GM23338 (cell line): ENCODE data around the gene AP3M1. TPM values are rescaled to one million over a fixed set of nuclear protein-coding genes. Genes with fewer than 3 reads are reported as not detected.

ENCODE experiments used
- ATAC-seq: fragments of 200-7000 bp; cut with Tn5 transposase; 3 replicates; pipeline ENCODE4 v1.9.1; 2020
- DNase-seq: peaks from one replicate; pipeline ENCODE4 v3.0.0-alpha.2; 2015; ENCODE audit warnings: low spot score
- H2AFZ ChIP-seq: fragments of 200-600 bp; sonication (generic); 2 replicates; pipeline ENCODE4 v1.8.0; 2016; ENCODE audit warnings: antibody characterized with exemption, mild to moderate bottlenecking, moderate library complexity
- H3F3A ChIP-seq: fragments of 200-600 bp; sonication (generic); replicated peaks from 2 replicates; pipeline ENCODE4 v1.8.0; 2017; ENCODE audit warnings: antibody characterized with exemption, mixed run types, low read depth
- H3K27ac ChIP-seq: fragments of 200-600 bp; sonication (generic); 2 replicates; pipeline ENCODE4 v1.6.1; 2016; ENCODE audit warnings: low read depth
- H3K27me3 ChIP-seq: fragments of 200-600 bp; sonication (generic); 2 replicates; pipeline ENCODE4 v1.8.0; 2016; ENCODE audit warnings: mild to moderate bottlenecking, mixed run types, moderate library complexity; ENCODE audit not compliant: insufficient read depth
- H3K36me3 ChIP-seq: fragments of 200-600 bp; sonication (generic); 2 replicates; pipeline ENCODE4 v1.8.0; 2016; ENCODE audit warnings: mild to moderate bottlenecking; ENCODE audit not compliant: insufficient read depth
- H3K4me1 ChIP-seq: fragments of 200-600 bp; sonication (generic); 2 replicates; pipeline ENCODE4 v1.8.0; 2016; ENCODE audit warnings: mild to moderate bottlenecking, moderate library complexity; ENCODE audit not compliant: insufficient read depth
- H3K4me2 ChIP-seq: fragments of 200-600 bp; sonication (generic); 2 replicates; pipeline ENCODE4 v1.7.1; 2017; ENCODE audit warnings: mixed run types
- H3K4me3 ChIP-seq: fragments of 200-600 bp; sonication (generic); 2 replicates; pipeline ENCODE4 v1.6.1; 2016; ENCODE audit warnings: mixed run types
- H3K79me2 ChIP-seq: fragments of 200-600 bp; sonication (generic); replicated peaks from 2 replicates; pipeline ENCODE4 v1.8.0; 2017; ENCODE audit warnings: mild to moderate bottlenecking; ENCODE audit not compliant: insufficient read depth
- H3K9me2 ChIP-seq: fragments of 200-600 bp; sonication (generic); 2 replicates; pipeline ENCODE4 v1.8.0; 2017; ENCODE audit not compliant: insufficient read depth
- H4K20me1 ChIP-seq: fragments of 200-600 bp; sonication (generic); replicated peaks from 2 replicates; pipeline ENCODE4 v1.8.0; 2017; ENCODE audit warnings: mild to moderate bottlenecking; ENCODE audit not compliant: insufficient read depth
- H3K27ac Mint-ChIP-seq: 2 replicates; pipeline ENCODE4 v1.8.0; 2020; ENCODE audit warnings: inconsistent platforms, mild to moderate bottlenecking, moderate library complexity, mixed read lengths
- H3K27me3 Mint-ChIP-seq: 3 replicates; pipeline ENCODE4 v1.8.0; 2022; ENCODE audit warnings: low read depth, mild to moderate bottlenecking, moderate library complexity, mixed read lengths, inconsistent platforms; ENCODE audit not compliant: insufficient read depth, poor library complexity
- H3K36me3 Mint-ChIP-seq: 3 replicates; pipeline ENCODE4 v1.8.0; 2021; ENCODE audit warnings: low read depth, mild to moderate bottlenecking, inconsistent platforms, moderate library complexity, mixed read lengths
- H3K4me1 Mint-ChIP-seq: 3 replicates; pipeline ENCODE4 v1.8.0; 2020; ENCODE audit warnings: mild to moderate bottlenecking, inconsistent platforms, mixed read lengths
- H3K4me3 Mint-ChIP-seq: 3 replicates; pipeline ENCODE4 v1.8.0; 2021; ENCODE audit warnings: moderate library complexity, mild to moderate bottlenecking, inconsistent platforms, mixed read lengths
- H3K9me3 Mint-ChIP-seq: 3 replicates; pipeline ENCODE4 v1.8.0; 2020; ENCODE audit warnings: moderate library complexity, mild to moderate bottlenecking, inconsistent platforms, mixed read lengths
- CREB1 ChIP-seq: fragments of 250-450 bp; sonication (Bioruptor Pico); IDR thresholded peaks from 2 replicates; pipeline ENCODE4 v1.5.0; 2020; ENCODE audit warnings: low read depth, mild to moderate bottlenecking, moderate library complexity
- EZH2phosphoT487 ChIP-seq: fragments of 200-600 bp; sonication (generic); IDR thresholded peaks from one replicate; pipeline ENCODE4 v1.8.1; 2018; ENCODE audit warnings: antibody characterized with exemption; ENCODE audit not compliant: unreplicated experiment
- POLR2AphosphoS5 ChIP-seq: IDR thresholded peaks from 2 replicates; pipeline ENCODE4 v1.6.1; 2016; ENCODE audit warnings: antibody characterized with exemption, low read depth
- STAT1 ChIP-seq: IDR thresholded peaks from one replicate; pipeline ENCODE4 v1.6.1; 2016; ENCODE audit warnings: antibody characterized with exemption; ENCODE audit not compliant: unreplicated experiment
- ZNF114 ChIP-seq: fragments of 250-450 bp; sonication (Bioruptor Pico); IDR thresholded peaks from 2 replicates; pipeline ENCODE4 v1.5.0; 2020; ENCODE audit warnings: mild to moderate bottlenecking, moderate library complexity
- ZNF331 ChIP-seq: fragments of 250-450 bp; sonication (Bioruptor Pico); IDR thresholded peaks from 2 replicates; pipeline ENCODE4 v1.5.0; 2020; ENCODE audit warnings: low read depth, mild to moderate bottlenecking, moderate library complexity
- polyA plus RNA-seq: library from polyadenylated mRNA; unstranded; fragments of >200 nt; fragmentation: Nextera tagmentation; extraction: Ambion mirVana; gene quantifications from 2 replicates; pipeline ENCODE4 v1.2.1, GENCODE V29; 2016
- total RNA-seq: library from RNA; depleted of rRNA; stranded (reverse); fragments of >200 nt; shearing (Covaris generic); gene quantifications from 2 replicates; pipeline ENCODE4 v1.2.3, GENCODE V29; 2014
- TF ChIP-seq, protein P1 (sequence below): fragments of 250-450 bp; sonication (Bioruptor Pico); IDR thresholded peaks from 2 replicates; pipeline ENCODE4 v1.5.0; 2020; ENCODE audit warnings: mild to moderate bottlenecking, moderate library complexity
- TF ChIP-seq, protein P2 (sequence below), 2 experiments: fragments of 200-600 bp in 1 of 2; sonication (generic) in 1 of 2; conservative IDR thresholded peaks; 2 replicates each; pipeline versions ENCODE4 v1.5.1 to v1.6.1; 2016 to 2017; ENCODE audit warnings: antibody characterized with exemption in 2 of 2, low read depth in 2 of 2, mild to moderate bottlenecking in 2 of 2, moderate library complexity in 1 of 2

AP3M1 gene
- total and polyA plus RNA-seq, 2 experiments from 2014 or later: 13.8 to 41.7 TPM

DNA sequence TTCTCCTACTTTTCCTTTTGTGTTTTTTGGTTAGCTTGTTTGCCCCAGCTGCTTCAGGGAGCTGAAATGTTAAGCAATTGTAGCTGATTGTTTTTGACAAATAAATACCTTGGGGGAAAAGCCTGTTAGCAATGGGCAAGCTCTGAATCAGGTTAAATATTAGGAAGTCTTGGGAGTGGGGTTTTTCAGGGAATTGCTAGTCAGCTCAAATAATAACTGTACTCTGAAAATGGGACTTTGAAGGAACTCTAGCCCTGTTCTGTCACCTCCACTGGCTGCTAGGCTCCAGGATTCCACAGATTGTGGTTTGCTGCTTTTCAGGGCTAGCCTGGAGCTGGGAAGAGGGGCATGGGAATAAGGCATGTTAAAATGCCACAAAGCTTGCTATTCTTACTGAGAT lies 39.9 kb upstream of the AP3M1 start (continued):
- TF ChIP-seq, protein P1, sequence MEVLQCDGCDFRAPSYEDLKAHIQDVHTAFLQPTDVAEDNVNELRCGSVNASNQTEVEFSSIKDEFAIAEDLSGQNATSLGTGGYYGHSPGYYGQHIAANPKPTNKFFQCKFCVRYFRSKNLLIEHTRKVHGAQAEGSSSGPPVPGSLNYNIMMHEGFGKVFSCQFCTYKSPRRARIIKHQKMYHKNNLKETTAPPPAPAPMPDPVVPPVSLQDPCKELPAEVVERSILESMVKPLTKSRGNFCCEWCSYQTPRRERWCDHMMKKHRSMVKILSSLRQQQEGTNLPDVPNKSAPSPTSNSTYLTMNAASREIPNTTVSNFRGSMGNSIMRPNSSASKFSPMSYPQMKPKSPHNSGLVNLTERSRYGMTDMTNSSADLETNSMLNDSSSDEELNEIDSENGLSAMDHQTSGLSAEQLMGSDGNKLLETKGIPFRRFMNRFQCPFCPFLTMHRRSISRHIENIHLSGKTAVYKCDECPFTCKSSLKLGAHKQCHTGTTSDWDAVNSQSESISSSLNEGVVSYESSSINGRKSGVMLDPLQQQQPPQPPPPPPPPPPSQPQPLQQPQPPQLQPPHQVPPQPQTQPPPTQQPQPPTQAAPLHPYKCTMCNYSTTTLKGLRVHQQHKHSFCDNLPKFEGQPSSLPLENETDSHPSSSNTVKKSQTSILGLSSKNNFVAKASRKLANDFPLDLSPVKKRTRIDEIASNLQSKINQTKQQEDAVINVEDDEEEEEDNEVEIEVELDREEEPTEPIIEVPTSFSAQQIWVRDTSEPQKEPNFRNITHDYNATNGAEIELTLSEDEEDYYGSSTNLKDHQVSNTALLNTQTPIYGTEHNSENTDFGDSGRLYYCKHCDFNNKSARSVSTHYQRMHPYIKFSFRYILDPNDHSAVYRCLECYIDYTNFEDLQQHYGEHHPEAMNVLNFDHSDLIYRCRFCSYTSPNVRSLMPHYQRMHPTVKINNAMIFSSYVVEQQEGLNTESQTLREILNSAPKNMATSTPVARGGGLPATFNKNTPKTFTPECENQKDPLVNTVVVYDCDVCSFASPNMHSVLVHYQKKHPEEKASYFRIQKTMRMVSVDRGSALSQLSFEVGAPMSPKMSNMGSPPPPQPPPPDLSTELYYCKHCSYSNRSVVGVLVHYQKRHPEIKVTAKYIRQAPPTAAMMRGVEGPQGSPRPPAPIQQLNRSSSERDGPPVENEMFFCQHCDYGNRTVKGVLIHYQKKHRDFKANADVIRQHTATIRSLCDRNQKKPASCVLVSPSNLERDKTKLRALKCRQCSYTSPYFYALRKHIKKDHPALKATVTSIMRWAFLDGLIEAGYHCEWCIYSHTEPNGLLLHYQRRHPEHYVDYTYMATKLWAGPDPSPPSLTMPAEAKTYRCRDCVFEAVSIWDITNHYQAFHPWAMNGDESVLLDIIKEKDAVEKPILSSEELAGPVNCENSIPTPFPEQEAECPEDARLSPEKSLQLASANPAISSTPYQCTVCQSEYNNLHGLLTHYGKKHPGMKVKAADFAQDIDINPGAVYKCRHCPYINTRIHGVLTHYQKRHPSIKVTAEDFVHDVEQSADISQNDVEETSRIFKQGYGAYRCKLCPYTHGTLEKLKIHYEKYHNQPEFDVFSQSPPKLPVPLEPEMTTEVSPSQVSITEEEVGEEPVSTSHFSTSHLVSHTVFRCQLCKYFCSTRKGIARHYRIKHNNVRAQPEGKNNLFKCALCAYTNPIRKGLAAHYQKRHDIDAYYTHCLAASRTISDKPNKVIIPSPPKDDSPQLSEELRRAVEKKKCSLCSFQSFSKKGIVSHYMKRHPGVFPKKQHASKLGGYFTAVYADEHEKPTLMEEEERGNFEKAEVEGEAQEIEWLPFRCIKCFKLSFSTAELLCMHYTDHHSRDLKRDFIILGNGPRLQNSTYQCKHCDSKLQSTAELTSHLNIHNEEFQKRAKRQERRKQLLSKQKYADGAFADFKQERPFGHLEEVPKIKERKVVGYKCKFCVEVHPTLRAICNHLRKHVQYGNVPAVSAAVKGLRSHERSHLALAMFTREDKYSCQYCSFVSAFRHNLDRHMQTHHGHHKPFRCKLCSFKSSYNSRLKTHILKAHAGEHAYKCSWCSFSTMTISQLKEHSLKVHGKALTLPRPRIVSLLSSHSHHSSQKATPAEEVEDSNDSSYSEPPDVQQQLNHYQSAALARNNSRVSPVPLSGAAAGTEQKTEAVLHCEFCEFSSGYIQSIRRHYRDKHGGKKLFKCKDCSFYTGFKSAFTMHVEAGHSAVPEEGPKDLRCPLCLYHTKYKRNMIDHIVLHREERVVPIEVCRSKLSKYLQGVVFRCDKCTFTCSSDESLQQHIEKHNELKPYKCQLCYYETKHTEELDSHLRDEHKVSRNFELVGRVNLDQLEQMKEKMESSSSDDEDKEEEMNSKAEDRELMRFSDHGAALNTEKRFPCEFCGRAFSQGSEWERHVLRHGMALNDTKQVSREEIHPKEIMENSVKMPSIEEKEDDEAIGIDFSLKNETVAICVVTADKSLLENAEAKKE (CRISPR knock-in tag): no peak
- TF ChIP-seq ZNF114 (CRISPR knock-in tag) (no peak), POLR2AphosphoS5 (no peak), EZH2phosphoT487 (no peak), STAT1 (no peak), ZNF331 (CRISPR knock-in tag) (no peak)
- TF ChIP-seq, protein P2, sequence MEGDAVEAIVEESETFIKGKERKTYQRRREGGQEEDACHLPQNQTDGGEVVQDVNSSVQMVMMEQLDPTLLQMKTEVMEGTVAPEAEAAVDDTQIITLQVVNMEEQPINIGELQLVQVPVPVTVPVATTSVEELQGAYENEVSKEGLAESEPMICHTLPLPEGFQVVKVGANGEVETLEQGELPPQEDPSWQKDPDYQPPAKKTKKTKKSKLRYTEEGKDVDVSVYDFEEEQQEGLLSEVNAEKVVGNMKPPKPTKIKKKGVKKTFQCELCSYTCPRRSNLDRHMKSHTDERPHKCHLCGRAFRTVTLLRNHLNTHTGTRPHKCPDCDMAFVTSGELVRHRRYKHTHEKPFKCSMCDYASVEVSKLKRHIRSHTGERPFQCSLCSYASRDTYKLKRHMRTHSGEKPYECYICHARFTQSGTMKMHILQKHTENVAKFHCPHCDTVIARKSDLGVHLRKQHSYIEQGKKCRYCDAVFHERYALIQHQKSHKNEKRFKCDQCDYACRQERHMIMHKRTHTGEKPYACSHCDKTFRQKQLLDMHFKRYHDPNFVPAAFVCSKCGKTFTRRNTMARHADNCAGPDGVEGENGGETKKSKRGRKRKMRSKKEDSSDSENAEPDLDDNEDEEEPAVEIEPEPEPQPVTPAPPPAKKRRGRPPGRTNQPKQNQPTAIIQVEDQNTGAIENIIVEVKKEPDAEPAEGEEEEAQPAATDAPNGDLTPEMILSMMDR (conservative IDR thresholded peaks at IDR 0.05; ENCODE audit: low read depth in 2 of 2): no peak

DNA sequence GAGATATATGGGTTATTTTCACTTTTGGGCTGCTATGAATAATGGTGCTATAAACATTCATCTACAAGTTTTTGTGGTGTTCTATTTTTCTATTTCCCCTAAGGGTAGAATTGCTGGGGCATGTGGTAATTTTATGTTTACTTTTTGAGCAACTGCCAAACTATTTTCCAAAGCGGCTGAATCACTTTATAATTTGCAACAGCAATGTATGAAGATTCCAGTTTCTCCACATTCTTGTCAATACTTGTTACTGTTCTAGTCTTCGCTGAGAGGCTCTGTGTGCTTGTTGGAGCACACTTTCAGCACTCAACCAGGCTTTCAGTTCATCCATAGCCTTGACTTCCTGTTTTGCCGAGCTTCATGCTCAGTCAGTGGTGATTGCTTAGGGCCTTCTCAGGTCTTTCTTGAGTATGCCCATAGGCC lies 39.4 kb upstream of the AP3M1 start:
- ATAC-seq: peak; percentile 63
- Mint-ChIP-seq H3K27ac (peak overlapping the region; percentile 40; the same call in 1 of the 2 replicates), H3K27me3 (no peaks in the 10 kb centered on the region), H3K4me1 (peaks cover 24% of the 10 kb centered on the region), H3K9me3 (no peaks in the 10 kb centered on the region), H3K4me3 (no peak overlapping the region), H3K36me3 (0 out of 3 replicates have a peak, but pooled peaks cover 2% of the 10 kb centered on the region)
- DNase-seq: no peak
- Histone ChIP-seq H2AFZ (no peak overlapping the region), H3F3A (no peaks in the 10 kb centered on the region), H3K27ac (peak overlapping the region; percentile 23), H3K36me3 (no peaks in the 10 kb centered on the region), H3K4me1 (peaks cover 8% of the 10 kb centered on the region; the same call in 1 of the 2 replicates), H3K9me2 (no peaks in the 10 kb centered on the region), H3K27me3 (no peaks in the 10 kb centered on the region), H4K20me1 (peaks cover 5% of the 10 kb centered on the region; the same call in 1 of the 2 replicates), H3K4me3 (no peak overlapping the region), H3K79me2 (peaks cover 96% of the 10 kb centered on the region), H3K4me2 (peak overlapping the region; percentile 45)
- TF ChIP-seq CREB1 (CRISPR knock-in tag) (no peak), POLR2AphosphoS5 (no peak)
- TF ChIP-seq, protein P1 (CRISPR knock-in tag): no peak
